ENCODE data around the gene CFAP97D1. TPM values are rescaled to one million over a fixed set of nuclear protein-coding genes. Genes with fewer than 3 reads are reported as not detected.
A peak's percentile ranks its signal among the peaks of the same experiment; 100 is the strongest.

Gene CFAP97D1
- total and polyA plus RNA-seq, 2 experiments from 2014 or later, result 0.07 to 0.10 TPM

GRCh38 chr17:43760254-43760852, 19.9 kb upstream of the CFAP97D1 start:
- Histone ChIP-seq H2AFZ (no peak overlapping the region), H3K79me2 (replicated peaks; ENCODE audit: insufficient read depth) (no peaks in the 10 kb centered on the region), H3K4me1 (ENCODE audit: insufficient read depth) (peaks cover 18% of the 10 kb centered on the region), H3K9me2 (ENCODE audit: insufficient read depth) (no peaks in the 10 kb centered on the region), H3F3A (replicated peaks; ENCODE audit: low read depth) (peaks cover 7% of the 10 kb centered on the region; the same call in 1 of the 2 replicates), H4K20me1 (replicated peaks; ENCODE audit: insufficient read depth) (no peaks in the 10 kb centered on the region), H3K27me3 (ENCODE audit: insufficient read depth) (peaks cover 10% of the 10 kb centered on the region), H3K27ac (ENCODE audit: low read depth) (no peak overlapping the region), H3K36me3 (ENCODE audit: insufficient read depth) (no peaks in the 10 kb centered on the region), H3K4me3 (peak overlapping the region; percentile 21; the same call in 1 of the 2 replicates), H3K4me2 (peak overlapping the region; percentile 8)
- TF ChIP-seq CTCF (conservative IDR thresholded peaks at IDR 0.05; ENCODE audit: low read depth in 2 of 2) (peak; percentile 100), ZNF462 (CRISPR knock-in tag; IDR thresholded peaks at IDR 0.05) (0 out of 2 replicates have a peak, but pooled peaks have one; percentile 2), STAT1 (IDR thresholded peaks at IDR 0.05; ENCODE audit: unreplicated experiment) (no peak)
- Mint-ChIP-seq H3K36me3 (ENCODE audit: low read depth) (no peaks in the 10 kb centered on the region), H3K27me3 (ENCODE audit: insufficient read depth, low read depth, poor library complexity) (peaks cover 15% of the 10 kb centered on the region), H3K9me3 (no peaks in the 10 kb centered on the region), H3K27ac (peak overlapping the region; percentile 91), H3K4me3 (peak overlapping the region; percentile 56), H3K4me1 (peaks cover 37% of the 10 kb centered on the region)
- ATAC-seq (peak; percentile 72), DNase-seq (ENCODE audit: low spot score) (peak; percentile 97)

Data from GM23338 (cell line).